NCI-H2196 (cell line): ENCODE data around the gene PKD1L1.

Experiments used
- DNase-seq: peaks from one replicate; lab custom pipeline; 2025; ENCODE audit not compliant: unreplicated experiment; lab: John Stamatoyannopoulos, UW

Gene PKD1L1

GRCh38 chr7:47827351-47827756 lies 120.9 kb downstream of the PKD1L1 start:
- DNase-seq = no peak

- no peak for DNase-seq
Measured at GRCh38 chr7:47826754-47827153, 121.5 kb downstream of the PKD1L1 start.

GRCh38 chr7:47819607-47819920 lies 128.7 kb downstream of the PKD1L1 start:
- DNase-seq = no peak

- peak; percentile 80 for DNase-seq
Measured at GRCh38 chr7:47818796-47819606, 129.3 kb downstream of the PKD1L1 start.

- no peak for DNase-seq
Measured at GRCh38 chr7:47817917-47818316, 130.3 kb downstream of the PKD1L1 start.

GRCh38 chr7:47816647-47817046 lies 131.6 kb downstream of the PKD1L1 start:
- DNase-seq = no peak

- no peak for DNase-seq
Measured at GRCh38 chr7:47815867-47816266, 132.4 kb downstream of the PKD1L1 start.

- no peak for DNase-seq
Measured at GRCh38 chr7:47814905-47815613, 133.2 kb downstream of the PKD1L1 start.

- no peak for DNase-seq
Measured at GRCh38 chr7:47813620-47814260, 134.5 kb downstream of the PKD1L1 start.

GRCh38 chr7:47812429-47813136 lies 135.7 kb downstream of the PKD1L1 start:
- DNase-seq = peak; percentile 44

GRCh38 chr7:47811632-47812380 lies 136.5 kb downstream of the PKD1L1 start:
- DNase-seq = no peak

- no peak for DNase-seq
Measured at GRCh38 chr7:47809387-47809786, 138.9 kb downstream of the PKD1L1 start.

GRCh38 chr7:47808321-47808720 lies 139.9 kb downstream of the PKD1L1 start:
- DNase-seq = no peak

GRCh38 chr7:47807756-47808155 lies 140.5 kb downstream of the PKD1L1 start:
- DNase-seq = no peak

- DNase-seq = no peak
Measured at GRCh38 chr7:47807126-47807525, 141.1 kb downstream of the PKD1L1 start.

- no peak for DNase-seq
Measured at GRCh38 chr7:47806701-47807103, 141.6 kb downstream of the PKD1L1 start.

GRCh38 chr7:47804767-47805545 lies 143.3 kb downstream of the PKD1L1 start:
- no peak for DNase-seq

GRCh38 chr7:47803846-47804245 lies 144.4 kb downstream of the PKD1L1 start:
- DNase-seq = no peak

GRCh38 chr7:47803025-47803424 lies 145.2 kb downstream of the PKD1L1 start:
- DNase-seq = no peak

GRCh38 chr7:47801423-47801822 lies 146.8 kb downstream of the PKD1L1 start:
- DNase-seq = no peak
